Kidney (tissue), 14 donors: ENCODE results near the gene DCLK1. TPM values are rescaled to one million over a fixed set of nuclear protein-coding genes. Genes with fewer than 3 reads are reported as not detected.

Source experiments
- DNase-seq, 5 donors: peaks; one replicate each; pipeline ENCODE4 v3.0.0-alpha.2; 2013 to 2020
- FAIRE-seq: peaks from 2 replicates; lab custom pipeline; 2012; peaks lifted over from hg19 to GRCh38; lab: Jason Lieb, UNC
- H3K27ac ChIP-seq, 2 donors: one replicate each; pipeline ENCODE4 v1.7.0; 2013; ENCODE audit warnings: low read depth in 2 of 2, low read length in 2 of 2, inconsistent platforms in 1 of 2
- H3K27me3 ChIP-seq: one replicate; pipeline ENCODE4 v1.7.1; 2013; ENCODE audit warnings: low read length, inconsistent platforms; ENCODE audit not compliant: control insufficient read depth, insufficient read depth
- H3K36me3 ChIP-seq, 3 donors: one replicate each; pipeline versions ENCODE4 v1.7.0 to v1.7.1; 2013; ENCODE audit warnings: low read length in 3 of 3, control low read depth in 1 of 3, inconsistent platforms in 1 of 3; ENCODE audit not compliant: insufficient read depth in 3 of 3, control insufficient read depth in 2 of 3
- H3K4me1 ChIP-seq, 3 donors: one replicate each; pipeline versions ENCODE4 v1.7.0 to v1.7.1; 2013; ENCODE audit warnings: low read length in 3 of 3, inconsistent platforms in 1 of 3, low read depth in 1 of 3; ENCODE audit not compliant: control insufficient read depth in 2 of 3, insufficient read depth in 2 of 3
- H3K4me3 ChIP-seq, 3 donors: one replicate each; pipeline versions ENCODE4 v1.7.0 to v1.8.1; 2013; ENCODE audit warnings: low read length in 3 of 3, control low read depth in 1 of 3, inconsistent platforms in 1 of 3
- H3K9ac ChIP-seq, 3 donors: one replicate each; pipeline versions ENCODE4 v1.7.0 to v1.7.1; 2013; ENCODE audit warnings: low read length in 3 of 3, control low read depth in 1 of 3, inconsistent platforms in 1 of 3
- H3K9me3 ChIP-seq, 3 donors: one replicate each; pipeline versions ENCODE4 v1.7.0 to v1.7.1; 2013; ENCODE audit warnings: low read length in 3 of 3, control low read depth in 1 of 3, inconsistent platforms in 1 of 3; ENCODE audit not compliant: control insufficient read depth in 2 of 3, insufficient read depth in 1 of 3
- CTCF ChIP-seq: IDR thresholded peaks from 3 replicates; pipeline ENCODE4 v1.5.1; 2012; ENCODE audit warnings: mild to moderate bottlenecking, moderate library complexity, borderline replicate concordance; ENCODE audit not compliant: insufficient read depth; ENCODE audit errors: extremely low read depth
- intact Hi-C: fragments of 100-400 bp; cut with DNase I; formaldehyde crosslinking; loops from one replicate; pipeline ENCODE4 v1.11.1; 2022
- polyA plus RNA-seq: library from polyadenylated mRNA; stranded (reverse); fragments of 350-450 nt; fragmentation: Illumina TruSeq; extraction: RNeasy Lipid Tissue Mini Kit (QIAGEN cat#74804); gene quantifications from one replicate; pipeline ENCODE4 v1.2.3, GENCODE V29; 2014; ENCODE audit warnings: low read depth, low replicate concordance; ENCODE audit not compliant: insufficient read depth
- total RNA-seq: library from RNA; stranded (reverse); fragmentation: NEBNext Ultra II Directional; extraction: Animal tissue kit (Norgen Biotek cat#: 25700); gene quantifications from one replicate; pipeline ENCODE4 v1.2.1, GENCODE V29; 2021
- donor health status: control.
- donor health status: control.
- donor health status: control.
- donor health status: control.
- donor health status: control.
- donor health status: DM: yes; HTN: yes; CAD: no.
- donor health status: Normal renal cell carcinoma (clear cell type).

Gene DCLK1
- total and polyA plus RNA-seq, 2 donors from 2014 or later = 0.73 to 8.3 TPM

- no peaks in the 10 kb centered on the region for H3K27me3 ChIP-seq
- no peak overlapping the region for H3K4me3 ChIP-seq
- H3K27ac ChIP-seq = no peak overlapping the region
- H3K36me3 ChIP-seq = no peaks in the 10 kb centered on the region
- intact Hi-C loops = no loop called here
- no peaks in the 10 kb centered on the region for H3K9me3 ChIP-seq
- no peak for TF ChIP-seq CTCF
- FAIRE-seq = no peak
- H3K4me1 ChIP-seq = no peaks in the 10 kb centered on the region
- DNase-seq = peak; percentile 43 to 74 (median 54)
- no peak overlapping the region for H3K9ac ChIP-seq
These were observed 23.5 kb upstream of the DCLK1 start for GRCh38 chr13:36154567-36155291.

GRCh38 chr13:36151591-36151990, 20.4 kb upstream of the DCLK1 start:
- no peak overlapping the region for H3K4me3 ChIP-seq
- H3K27me3 ChIP-seq = no peaks in the 10 kb centered on the region
- no peaks in the 10 kb centered on the region for H3K9me3 ChIP-seq
- DNase-seq (no peak), FAIRE-seq (no peak)
- H3K9ac ChIP-seq = no peak overlapping the region
- no peaks in the 10 kb centered on the region for H3K36me3 ChIP-seq
- intact Hi-C loops = no loop called here
- H3K27ac ChIP-seq = no peak overlapping the region
- no peak for TF ChIP-seq CTCF
- H3K4me1 ChIP-seq = no peaks in the 10 kb centered on the region

GRCh38 chr13:36148446-36148845, 17.3 kb upstream of the DCLK1 start:
- H3K27me3 ChIP-seq = no peaks in the 10 kb centered on the region
- FAIRE-seq = no peak

More at GRCh38 chr13:36148446-36148845, 17.3 kb upstream of the DCLK1 start:
- no peaks in the 10 kb centered on the region for H3K9me3 ChIP-seq
- TF ChIP-seq CTCF = no peak
- no peaks in the 10 kb centered on the region for H3K36me3 ChIP-seq
- H3K9ac ChIP-seq = no peak overlapping the region
- DNase-seq = no peak
- H3K4me1 ChIP-seq = no peaks in the 10 kb centered on the region
- H3K4me3 ChIP-seq = no peak overlapping the region
- intact Hi-C loops = no loop called here
- no peak overlapping the region for H3K27ac ChIP-seq
